Epithelial cell of proximal tubule (primary cell): ENCODE data around the gene PNP. TPM values are rescaled to one million over a fixed set of nuclear protein-coding genes. Genes with fewer than 3 reads are reported as not detected.
A peak's percentile ranks its signal among the peaks of the same experiment; 100 is the strongest.

Experiments
- DNase-seq: peaks from one replicate; pipeline ENCODE4 v3.0.0-alpha.2; 2011; ENCODE audit warnings: low read depth
- H3K4me3 ChIP-seq: 2 replicates; pipeline ENCODE4 v1.5.1; 2011; ENCODE audit warnings: low read depth, mild to moderate bottlenecking, low read length
- CTCF ChIP-seq: conservative IDR thresholded peaks from 2 replicates; pipeline ENCODE4 v1.5.1; 2012; ENCODE audit warnings: low read depth, mild to moderate bottlenecking, low read length
- total RNA-seq: library from RNA; depleted of rRNA; stranded (reverse); fragments of >200 nt; gene quantifications from 2 replicates; pipeline ENCODE4 v1.2.3, GENCODE V29; 2015

Gene PNP
- 152 and 178 TPM in 2 replicates for total RNA-seq

GRCh38 chr14:20469242-20469889 is at the start of gene PNP:
Gene PNP (plus strand): TSS chr14:20469406. CDS start chr14:20469525, 119 bp downstream.
- TF ChIP-seq CTCF = no peak
- H3K4me3 ChIP-seq = peak within 1 kb of the TSS; percentile 90
- DNase-seq = peak; percentile 45

- no peak for DNase-seq
- no peak overlapping the region for H3K4me3 ChIP-seq
- TF ChIP-seq CTCF = no peak
These were observed 49.8 kb upstream of the PNP start for GRCh38 chr14:20419419-20419818.

- no peak for TF ChIP-seq CTCF
- no peak for DNase-seq
- no peak overlapping the region for H3K4me3 ChIP-seq
These were observed 47.9 kb upstream of the PNP start for GRCh38 chr14:20421267-20421666.

GRCh38 chr14:20422886-20423285 is 46.3 kb upstream of the PNP start:
- TF ChIP-seq CTCF = no peak
- no peak overlapping the region for H3K4me3 ChIP-seq
- no peak for DNase-seq

GRCh38 chr14:20424851-20425250 is 44.4 kb upstream of the PNP start:
- no peak for DNase-seq
- no peak overlapping the region for H3K4me3 ChIP-seq
- TF ChIP-seq CTCF = no peak

GRCh38 chr14:20427231-20428009 is 41.8 kb upstream of the PNP start:
- no peak for DNase-seq

More at GRCh38 chr14:20427231-20428009, 41.8 kb upstream of the PNP start:
- peak overlapping the region; percentile 26 for H3K4me3 ChIP-seq
- no peak for TF ChIP-seq CTCF
